ENCODE results near the gene CD79B.

DNA sequence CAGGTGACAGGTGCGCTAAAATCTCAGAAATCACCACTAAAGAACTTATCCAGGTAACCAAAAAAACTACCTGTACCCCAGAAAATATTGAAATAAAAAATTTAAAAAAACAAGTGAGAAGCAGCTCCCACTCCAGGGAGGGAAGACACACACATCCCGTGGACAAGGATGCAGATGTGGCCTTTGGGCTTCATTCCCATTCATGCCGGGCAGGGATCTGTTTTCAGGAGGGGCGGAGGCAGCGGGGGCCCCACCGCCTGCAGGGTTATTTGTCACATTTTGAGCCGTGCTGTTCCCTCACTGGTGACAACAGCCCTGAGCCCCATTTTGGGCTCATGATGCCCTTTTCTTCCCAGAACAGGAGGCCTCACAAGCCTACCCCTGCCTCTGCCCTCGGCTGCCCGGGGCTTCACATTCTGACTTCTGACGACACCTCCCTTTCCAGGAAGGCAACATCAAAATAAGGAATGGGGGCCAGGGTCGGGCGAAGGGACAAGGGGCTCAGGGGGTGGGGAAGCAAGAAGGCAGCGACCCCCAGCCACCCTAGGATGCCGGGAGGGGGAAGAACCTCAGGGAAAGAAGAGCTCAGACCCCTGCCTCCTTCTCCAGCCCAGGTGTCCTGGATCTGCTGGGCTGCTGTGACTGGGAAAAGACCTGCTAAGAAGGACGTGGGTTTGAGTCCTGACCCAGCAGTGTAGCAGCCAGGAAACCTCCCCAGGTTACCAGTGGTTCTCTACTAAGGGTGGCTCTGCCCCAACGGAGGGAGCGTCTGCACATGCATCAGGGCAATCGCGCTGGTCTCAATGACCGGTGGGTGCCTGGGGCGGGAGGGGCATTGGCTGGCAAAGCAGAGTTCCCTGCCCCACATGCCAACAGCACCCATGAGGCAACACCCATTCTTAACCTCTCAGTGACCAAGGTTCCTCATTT, 2.3 kb upstream of the CD79B start:
- no peak for TF ChIP-seq ZFP30 (CRISPR knock-in tag; IDR thresholded peaks at IDR 0.05)
- TF ChIP-seq, protein P1, sequence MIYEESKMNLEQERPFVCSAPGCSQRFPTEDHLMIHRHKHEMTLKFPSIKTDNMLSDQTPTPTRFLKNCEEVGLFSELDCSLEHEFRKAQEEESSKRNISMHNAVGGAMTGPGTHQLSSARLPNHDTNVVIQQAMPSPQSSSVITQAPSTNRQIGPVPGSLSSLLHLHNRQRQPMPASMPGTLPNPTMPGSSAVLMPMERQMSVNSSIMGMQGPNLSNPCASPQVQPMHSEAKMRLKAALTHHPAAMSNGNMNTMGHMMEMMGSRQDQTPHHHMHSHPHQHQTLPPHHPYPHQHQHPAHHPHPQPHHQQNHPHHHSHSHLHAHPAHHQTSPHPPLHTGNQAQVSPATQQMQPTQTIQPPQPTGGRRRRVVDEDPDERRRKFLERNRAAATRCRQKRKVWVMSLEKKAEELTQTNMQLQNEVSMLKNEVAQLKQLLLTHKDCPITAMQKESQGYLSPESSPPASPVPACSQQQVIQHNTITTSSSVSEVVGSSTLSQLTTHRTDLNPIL (CRISPR knock-in tag; IDR thresholded peaks at IDR 0.05; ENCODE audit: low read depth), result no peak
- no peak for TF ChIP-seq BACH2 (CRISPR knock-in tag; IDR thresholded peaks at IDR 0.05; ENCODE audit: borderline replicate concordance)
- no peak for TF ChIP-seq OSR1 (CRISPR knock-in tag; IDR thresholded peaks at IDR 0.05)
- no peak for TF ChIP-seq TCF4 (CRISPR knock-in tag; IDR thresholded peaks at IDR 0.05; ENCODE audit: borderline replicate concordance)
- TF ChIP-seq ESRRG (CRISPR knock-in tag; IDR thresholded peaks at IDR 0.05), result no peak
- no peak for TF ChIP-seq ZNF8 (CRISPR knock-in tag; IDR thresholded peaks at IDR 0.05)
